H9 (cell line): Measurements from ENCODE around the gene TXNDC9. TPM values are rescaled to one million over a fixed set of nuclear protein-coding genes. Genes with fewer than 3 reads are reported as not detected.

Experiments used
- DNase-seq: peaks from one replicate; pipeline ENCODE4 v3.0.0-alpha.2; 2017
- H2AFZ ChIP-seq: one replicate; pipeline ENCODE4 v1.6.1; 2013; ENCODE audit warnings: mild to moderate bottlenecking, low read length, control low read depth, moderate library complexity
- H2AK5ac ChIP-seq: 2 replicates; pipeline ENCODE4 v1.6.1; 2013; ENCODE audit warnings: low read length, control low read depth, mixed read lengths; ENCODE audit not compliant: insufficient read length
- H2BK120ac ChIP-seq: one replicate; pipeline ENCODE4 v1.6.1; 2013; ENCODE audit warnings: low read depth, mild to moderate bottlenecking, low read length, control low read depth, inconsistent platforms; ENCODE audit not compliant: poor library complexity, severe bottlenecking
- H2BK12ac ChIP-seq: 2 replicates; pipeline ENCODE4 v1.6.1; 2013; ENCODE audit warnings: low read length, control low read depth, mixed read lengths, low read depth; ENCODE audit not compliant: insufficient read length
- H2BK15ac ChIP-seq: 2 replicates; pipeline ENCODE4 v1.6.1; 2013; ENCODE audit warnings: low read depth, low read length, control low read depth
- H2BK20ac ChIP-seq: one replicate; pipeline ENCODE4 v1.6.1; 2013; ENCODE audit warnings: low read depth, mild to moderate bottlenecking, low read length, control low read depth, inconsistent platforms; ENCODE audit not compliant: poor library complexity, severe bottlenecking
- H2BK5ac ChIP-seq: 2 replicates; pipeline ENCODE4 v1.6.1; 2013; ENCODE audit warnings: low read length, control low read depth, mixed read lengths; ENCODE audit not compliant: insufficient read length
- H3K14ac ChIP-seq: 2 replicates; pipeline ENCODE4 v1.6.1; 2013; ENCODE audit warnings: low read length, control low read depth; ENCODE audit not compliant: insufficient read depth
- H3K18ac ChIP-seq: 2 replicates; pipeline ENCODE4 v1.6.1; 2013; ENCODE audit warnings: low read depth, mild to moderate bottlenecking, mixed read lengths, low read length, control low read depth; ENCODE audit not compliant: insufficient read length
- H3K23ac ChIP-seq: 2 replicates; pipeline ENCODE4 v1.6.1; 2013; ENCODE audit warnings: low read length, control low read depth, mixed read lengths, low read depth; ENCODE audit not compliant: insufficient read length
- H3K23me2 ChIP-seq: 2 replicates; pipeline ENCODE4 v1.6.1; 2013; ENCODE audit warnings: low read depth, mild to moderate bottlenecking, mixed read lengths, low read length, control low read depth; ENCODE audit not compliant: insufficient read length, poor library complexity, severe bottlenecking
- H3K27ac ChIP-seq: 2 replicates; pipeline ENCODE4 v1.5.1; 2013; ENCODE audit warnings: low read length, control low read depth, mixed read lengths, low read depth; ENCODE audit not compliant: insufficient read length
- H3K27me3 ChIP-seq: 2 replicates; pipeline ENCODE4 v1.6.1; 2013; ENCODE audit warnings: low read length, control low read depth, inconsistent platforms; ENCODE audit not compliant: insufficient read depth
- H3K4ac ChIP-seq: 2 replicates; pipeline ENCODE4 v1.6.1; 2013; ENCODE audit warnings: low read depth, mild to moderate bottlenecking, control low read depth, inconsistent platforms, low read length, moderate library complexity
- H3K4me1 ChIP-seq: 2 replicates; pipeline ENCODE4 v1.6.1; 2013; ENCODE audit warnings: low read length, control low read depth, inconsistent platforms; ENCODE audit not compliant: insufficient read depth
- H3K4me2 ChIP-seq: 2 replicates; pipeline ENCODE4 v1.6.1; 2013; ENCODE audit warnings: low read length, control low read depth, mixed read lengths; ENCODE audit not compliant: insufficient read length, insufficient read depth
- H3K56ac ChIP-seq: 2 replicates; pipeline ENCODE4 v1.6.1; 2013; ENCODE audit warnings: low read depth, mild to moderate bottlenecking, mixed read lengths, low read length, control low read depth; ENCODE audit not compliant: insufficient read length
- H3K79me1 ChIP-seq: 2 replicates; pipeline ENCODE4 v1.6.1; 2013; ENCODE audit warnings: low read depth, mild to moderate bottlenecking, moderate library complexity, low read length, control low read depth, inconsistent platforms; ENCODE audit not compliant: insufficient read depth, poor library complexity, severe bottlenecking
- H3K79me2 ChIP-seq: 2 replicates; pipeline ENCODE4 v1.6.1; 2013; ENCODE audit warnings: low read length, control low read depth, inconsistent platforms; ENCODE audit not compliant: insufficient read depth
- H3K9ac ChIP-seq: 2 replicates; pipeline ENCODE4 v1.6.1; 2013; ENCODE audit warnings: low read length, control low read depth, mixed read lengths; ENCODE audit not compliant: insufficient read length; ENCODE audit errors: extremely low read depth
- H3K9me3 ChIP-seq: one replicate; pipeline ENCODE4 v1.6.1; 2013; ENCODE audit warnings: low read depth, low read length, inconsistent platforms; ENCODE audit not compliant: control insufficient read depth
- H3T11ph ChIP-seq: one replicate; pipeline ENCODE4 v1.6.1; 2013; ENCODE audit warnings: mild to moderate bottlenecking, low read length, control low read depth, inconsistent platforms
- H4K20me1 ChIP-seq: one replicate; pipeline ENCODE4 v1.6.1; 2013; ENCODE audit not compliant: control insufficient read depth, insufficient read length, insufficient read depth
- H4K5ac ChIP-seq: 2 replicates; pipeline ENCODE4 v1.6.1; 2013; ENCODE audit warnings: low read depth, mild to moderate bottlenecking, mixed read lengths, low read length, control low read depth; ENCODE audit not compliant: insufficient read length
- H4K8ac ChIP-seq: replicated peaks from 2 replicates; pipeline ENCODE4 v1.6.1; 2013; ENCODE audit warnings: low read length, control low read depth, mixed read lengths, low read depth; ENCODE audit not compliant: insufficient read length
- H4K91ac ChIP-seq: 2 replicates; pipeline ENCODE4 v1.6.1; 2013; ENCODE audit warnings: low read depth, mild to moderate bottlenecking, moderate library complexity, mixed read lengths, low read length, control low read depth; ENCODE audit not compliant: insufficient read length
- H3K27ac Mint-ChIP-seq, 3 experiments: 2 replicates in 2 of 3; 3 replicates in 1 of 3; pipeline ENCODE4 v1.8.0; 2020 to 2021; ENCODE audit warnings: mixed read lengths in 3 of 3, mild to moderate bottlenecking in 1 of 3, moderate library complexity in 1 of 3
- H3K27me3 Mint-ChIP-seq: 2 replicates; pipeline ENCODE4 v1.8.0; 2021; ENCODE audit warnings: low read depth, mild to moderate bottlenecking, moderate library complexity, mixed read lengths
- H3K36me3 Mint-ChIP-seq, 3 experiments: 2 replicates in 2 of 3; 3 replicates in 1 of 3; pipeline ENCODE4 v1.8.0; 2020 to 2021; ENCODE audit warnings: low read depth in 3 of 3, mixed read lengths in 3 of 3; ENCODE audit not compliant: insufficient read depth in 1 of 3
- H3K4me1 Mint-ChIP-seq, 2 experiments: 2 replicates each; pipeline ENCODE4 v1.8.0; 2020; ENCODE audit warnings: mixed read lengths in 2 of 2
- H3K4me3 Mint-ChIP-seq, 2 experiments: 2 replicates in 1 of 2; 3 replicates in 1 of 2; pipeline ENCODE4 v1.8.0; 2020 to 2021; ENCODE audit warnings: mild to moderate bottlenecking in 2 of 2, mixed read lengths in 2 of 2, moderate library complexity in 1 of 2
- H3K9me3 Mint-ChIP-seq, 2 experiments: 2 replicates in 1 of 2; 3 replicates in 1 of 2; pipeline ENCODE4 v1.8.0; 2020; ENCODE audit warnings: mild to moderate bottlenecking in 2 of 2, mixed read lengths in 2 of 2, moderate library complexity in 1 of 2
- CTCF ChIP-seq: fragments of 200-600 bp; sonication (generic); conservative IDR thresholded peaks from 3 replicates; pipeline ENCODE4 v1.8.0; 2021; ENCODE audit warnings: antibody characterized with exemption, mild to moderate bottlenecking
- WGBS: extraction: QIAGEN DNeasy Blood & Tissue Kit; methylation state at CpG from one replicate; pipeline ENCODE4 v1.1.7; 2013; ENCODE audit warnings: missing lambda C conversion rate, low lambda C conversion rate, mixed read lengths; ENCODE audit not compliant: insufficient read length; ENCODE audit errors: extremely low coverage; 5-methylcytosine and 5-hydroxymethylcytosine counted together
- total RNA-seq: library from RNA; stranded (reverse); gene quantifications from 2 replicates; pipeline ENCODE4 v1.2.1, GENCODE V29; 2021

The TXNDC9 gene
- total RNA-seq, 1 experiment from 2014 or later = 37.7 TPM

GRCh38 chr2:99342536-99342935, 6.4 kb upstream of the TXNDC9 start:
- Histone ChIP-seq H3K18ac (no peak overlapping the region), H4K5ac (no peak overlapping the region), H3K9me3 (no peaks in the 10 kb centered on the region), H2BK120ac (no peak overlapping the region), H3K79me1 (peaks cover 10% of the 10 kb centered on the region), H2BK20ac (no peak overlapping the region), H3K23ac (no peak overlapping the region), H3K14ac (no peak overlapping the region), H2BK15ac (no peak overlapping the region), H3K27ac (no peak overlapping the region), H3K23me2 (peaks cover 6% of the 10 kb centered on the region), H3K56ac (no peak overlapping the region), H3K4ac (no peak overlapping the region), H3T11ph (no peak overlapping the region), H2BK12ac (no peak overlapping the region), H4K91ac (no peak overlapping the region), H4K8ac (no peak overlapping the region), H2AFZ (no peak overlapping the region), H3K9ac (no peak overlapping the region), H2AK5ac (no peak overlapping the region), H4K20me1 (no peaks in the 10 kb centered on the region), H3K4me2 (no peak overlapping the region), H3K79me2 (peaks cover 65% of the 10 kb centered on the region; the same call in 1 of the 2 replicates), H3K27me3 (no peaks in the 10 kb centered on the region), H3K4me1 (no peaks in the 10 kb centered on the region), H2BK5ac (no peak overlapping the region)
- H3K4me3 Mint-ChIP-seq = no peak overlapping the region
- peaks cover 0 to 2% (median 0%) of the 10 kb centered on the region in 3 experiments; a peak in 2 of 7 replicates for H3K36me3 Mint-ChIP-seq
- H3K27ac Mint-ChIP-seq = peak overlapping the region in 2 of 3 experiments; percentile 48 to 57; a peak in 1 of 7 replicates
- no peak for DNase-seq
- H3K9me3 Mint-ChIP-seq = no peaks in the 10 kb centered on the region
- H3K27me3 Mint-ChIP-seq = no peaks in the 10 kb centered on the region
- no peak for TF ChIP-seq CTCF
- no CpG with 5 or more reads among the region's 2 CpGs for WGBS
- H3K4me1 Mint-ChIP-seq = peaks cover 5% of the 10 kb centered on the region in 2 experiments; a peak in 3 of 4 replicates
